Breast epithelium (tissue), 4 donors: ENCODE data around the gene NRF1. TPM values are rescaled to one million over a fixed set of nuclear protein-coding genes. Genes with fewer than 3 reads are reported as not detected.

ENCODE experiments used
- DNase-seq, 2 donors: peaks; one replicate each; pipeline ENCODE4 v3.0.0-alpha.2; 2019; ENCODE audit warnings: low spot score in 2 of 2
- H3K27ac ChIP-seq, 2 donors: fragments of 200-600 bp; sonication (generic) in 1 of 2; one replicate each; pipeline ENCODE4 v1.5.1; 2016 to 2019; ENCODE audit warnings: mild to moderate bottlenecking in 1 of 2
- H3K27me3 ChIP-seq, 2 donors: fragments of 200-600 bp; sonication (generic) in 1 of 2; one replicate each; pipeline versions ENCODE4 v1.5.1 to v1.6.0; 2017 to 2019; ENCODE audit warnings: control low read depth in 1 of 2, mild to moderate bottlenecking in 1 of 2
- H3K36me3 ChIP-seq: fragments of 200-600 bp; one replicate; pipeline ENCODE4 v1.5.1; 2019
- H3K4me1 ChIP-seq, 2 donors: fragments of 200-600 bp; sonication (generic); one replicate each; pipeline ENCODE4 v1.5.1; 2016 to 2019; ENCODE audit warnings: control low read depth in 1 of 2
- H3K4me3 ChIP-seq, 3 donors: fragments of 200-600 bp; sonication (generic); 1 replicate in 2 of 3; 2 replicates in 1 of 3; pipeline ENCODE4 v1.5.1; 2016 to 2019; ENCODE audit warnings: mild to moderate bottlenecking in 3 of 3, moderate library complexity in 2 of 3
- H3K9me3 ChIP-seq, 2 donors: fragments of 200-600 bp; sonication (generic) in 1 of 2; one replicate each; pipeline ENCODE4 v1.5.1; 2016 to 2019; ENCODE audit warnings: control low read depth in 1 of 2
- CTCF ChIP-seq, 3 donors: fragments of 450-650 bp; IDR thresholded peaks; one replicate each; pipeline ENCODE4 v1.5.1; 2016 to 2017; ENCODE audit warnings: antibody characterized with exemption in 3 of 3, mild to moderate bottlenecking in 3 of 3, moderate library complexity in 3 of 3
- POLR2A ChIP-seq: fragments of 450-650 bp; IDR thresholded peaks from one replicate; pipeline ENCODE4 v1.6.1; 2016; ENCODE audit warnings: antibody characterized with exemption, mild to moderate bottlenecking, moderate library complexity
- POLR2AphosphoS5 ChIP-seq, 3 donors: sonication (generic); formaldehyde crosslinking; IDR thresholded peaks; one replicate each; pipeline ENCODE4 v1.6.1; 2017; ENCODE audit warnings: antibody characterized with exemption in 3 of 3
- intact Hi-C: fragments of 100-400 bp; cut with DNase I; formaldehyde crosslinking; loops from one replicate; pipeline ENCODE4 v1.15.1; 2023; ENCODE audit warnings: low total_unique reads
- total RNA-seq, 3 donors: library from RNA; depleted of rRNA; stranded (reverse); fragments of >200 nt; gene quantifications; one replicate each; pipeline ENCODE4 v1.1.0, GENCODE V29; 2016

NRF1 gene
- total RNA-seq, 3 donors from 2014 or later: 24.5 to 29.2 (median 27.2) TPM

GRCh38 chr7:129754406-129754805 lies 142.9 kb downstream of the NRF1 start:
- no peak overlapping the region for H3K4me3 ChIP-seq
- no peak overlapping the region for H3K27ac ChIP-seq
- H3K4me1 ChIP-seq: no peaks in the 10 kb centered on the region
- DNase-seq: no peak
- intact Hi-C loops: no loop called here
- TF ChIP-seq POLR2AphosphoS5 (IDR thresholded peaks at IDR 0.05) (no peak), CTCF (IDR thresholded peaks at IDR 0.05) (no peak), POLR2A (no peak)
- H3K36me3 ChIP-seq: peaks cover 5% of the 10 kb centered on the region
- H3K27me3 ChIP-seq: no peaks in the 10 kb centered on the region
- no peaks in the 10 kb centered on the region for H3K9me3 ChIP-seq

- intact Hi-C loops: no loop called here
Observed at GRCh38 chr7:129757991-129758390, 146.5 kb downstream of the NRF1 start.

GRCh38 chr7:129762387-129762969 lies 151.0 kb downstream of the NRF1 start:
- Histone ChIP-seq H3K9me3 (no peaks in the 10 kb centered on the region), H3K27me3 (no peaks in the 10 kb centered on the region), H3K4me3 (no peak overlapping the region), H3K4me1 (no peaks in the 10 kb centered on the region), H3K27ac (no peak overlapping the region), H3K36me3 (no peaks in the 10 kb centered on the region)
- intact Hi-C loops: loop anchor here (10.0 kb wide), 1 partner anchor 1922 kb away; no protein-coding TSS in a partner anchor
- TF ChIP-seq CTCF (IDR thresholded peaks at IDR 0.05) (no peak), POLR2AphosphoS5 (IDR thresholded peaks at IDR 0.05) (no peak), POLR2A (no peak)
- no peak for DNase-seq

More at GRCh38 chr7:129757991-129758390, 146.5 kb downstream of the NRF1 start:
- TF ChIP-seq POLR2AphosphoS5 (IDR thresholded peaks at IDR 0.05): no peak
- TF ChIP-seq CTCF (IDR thresholded peaks at IDR 0.05): no peak
- no peak for TF ChIP-seq POLR2A
- Histone ChIP-seq H3K4me1 (no peaks in the 10 kb centered on the region), H3K27me3 (no peaks in the 10 kb centered on the region), H3K27ac (no peak overlapping the region), H3K4me3 (no peak overlapping the region), H3K9me3 (no peaks in the 10 kb centered on the region), H3K36me3 (peaks cover 5% of the 10 kb centered on the region)
- DNase-seq: no peak

GRCh38 chr7:129764247-129765084 lies 152.9 kb downstream of the NRF1 start:
- intact Hi-C loops: loop anchor here (10.0 kb wide), 1 partner anchor 1920 kb away; no protein-coding TSS in a partner anchor
- DNase-seq: no peak
- H3K27me3 ChIP-seq: no peaks in the 10 kb centered on the region
- no peak overlapping the region for H3K4me3 ChIP-seq
- no peaks in the 10 kb centered on the region for H3K36me3 ChIP-seq
- TF ChIP-seq POLR2AphosphoS5 (IDR thresholded peaks at IDR 0.05): no peak
- no peak for TF ChIP-seq POLR2A
- TF ChIP-seq CTCF (IDR thresholded peaks at IDR 0.05): no peak
- no peak overlapping the region for H3K27ac ChIP-seq
- H3K9me3 ChIP-seq: no peaks in the 10 kb centered on the region
- H3K4me1 ChIP-seq: no peaks in the 10 kb centered on the region

- no peak overlapping the region for H3K4me3 ChIP-seq
- intact Hi-C loops: loop anchor here (10.0 kb wide), 1 partner anchor 1919 kb away; no protein-coding TSS in a partner anchor
- TF ChIP-seq POLR2A: no peak
- TF ChIP-seq POLR2AphosphoS5 (IDR thresholded peaks at IDR 0.05): no peak
- TF ChIP-seq CTCF (IDR thresholded peaks at IDR 0.05): no peak
- no peak for DNase-seq
- H3K36me3 ChIP-seq: no peaks in the 10 kb centered on the region
- H3K9me3 ChIP-seq: no peaks in the 10 kb centered on the region
- no peaks in the 10 kb centered on the region for H3K27me3 ChIP-seq
- H3K27ac ChIP-seq: no peak overlapping the region
- no peaks in the 10 kb centered on the region for H3K4me1 ChIP-seq
Observed at GRCh38 chr7:129765352-129765751, 153.8 kb downstream of the NRF1 start.
